ENCODE measurements around the gene CPT1B.
"Not testable (repeated sequence)": the region's sequence is repeated elsewhere in the genome, so short reads cannot be mapped to it uniquely, and the experiment has no call there.

Gene CPT1B

GRCh38 chr22:50521710-50522109, 56.5 kb downstream of the CPT1B start:
- no CpG with 5 or more reads among the region's 10 CpGs for WGBS, 2 donors (ENCODE audit: extremely low coverage in 2 of 2, insufficient read length in 2 of 2, insufficient replicate concordance in 1 of 2)
- no peak overlapping the region for H2BK5ac ChIP-seq (ENCODE audit: low read length)
- H2AFZ ChIP-seq (ENCODE audit: low read length) = no peak overlapping the region

GRCh38 chr22:50520826-50521453, 57.3 kb downstream of the CPT1B start:
- H3K4me2 ChIP-seq (ENCODE audit: insufficient read depth, low read length, poor library complexity, severe bottlenecking) = no peak overlapping the region
- H2BK12ac ChIP-seq (ENCODE audit: low read length) = no peak overlapping the region
- peaks cover 5 to 9% of the 10 kb centered on the region in 2 donors for H3K4me1 ChIP-seq (ENCODE audit: control insufficient read depth in 2 of 2, insufficient read depth in 1 of 2, low read depth in 1 of 2, low read length in 2 of 2)
- no peak overlapping the region for H3K23ac ChIP-seq (ENCODE audit: low read depth, low read length, poor library complexity)
- H2AFZ ChIP-seq (ENCODE audit: low read length) = no peak overlapping the region
- H2AK5ac ChIP-seq (ENCODE audit: low read depth, low read length) = no peak overlapping the region
- DNase-seq (ENCODE audit: low spot score) = no peak
- H3K4ac ChIP-seq (ENCODE audit: low read length) = no peak overlapping the region
- H2BK15ac ChIP-seq (ENCODE audit: low read length) = no peak overlapping the region
- H2BK5ac ChIP-seq (ENCODE audit: low read length) = no peak overlapping the region
- WGBS, 2 donors (ENCODE audit: extremely low coverage in 2 of 2, insufficient read length in 2 of 2, insufficient replicate concordance in 1 of 2) = no CpG with 5 or more reads among the region's 13 CpGs
- no peak overlapping the region for H4K91ac ChIP-seq (ENCODE audit: low read depth, low read length, poor library complexity)
- H3K9me3 ChIP-seq (replicated peaks in 1 of 2; ENCODE audit: control insufficient read depth in 2 of 2, insufficient read depth in 1 of 2, low read depth in 1 of 2, low read length in 2 of 2) = no peaks in the 10 kb centered on the region
- H3K4me3 ChIP-seq (ENCODE audit: low read length in 2 of 2) = peak overlapping the region in 1 of 2 donors; percentile 34
- no peak overlapping the region for H3K27ac ChIP-seq (replicated peaks; ENCODE audit: low read length)
- H3K14ac ChIP-seq (ENCODE audit: low read length) = peak overlapping the region; percentile 56
- H3K18ac ChIP-seq (ENCODE audit: low read length) = no peak overlapping the region
- H3K27me3 ChIP-seq (ENCODE audit: control insufficient read depth in 3 of 3, insufficient read depth in 3 of 3, low read depth in 1 of 3, low read length in 3 of 3) = no peaks in the 10 kb centered on the region
- H4K8ac ChIP-seq (ENCODE audit: low read depth, low read length) = peak overlapping the region; percentile 3
- H3K9ac ChIP-seq (ENCODE audit: low read depth, low read length, poor library complexity) = no peak overlapping the region
- no peak overlapping the region for H2BK120ac ChIP-seq (ENCODE audit: low read depth, low read length)
- peaks cover 64 to 82% of the 10 kb centered on the region in 2 donors for H3K36me3 ChIP-seq (replicated peaks in 1 of 2; ENCODE audit: control insufficient read depth in 2 of 2, insufficient read depth in 2 of 2, low read length in 2 of 2)
- H3K79me1 ChIP-seq (ENCODE audit: low read depth, low read length) = peaks cover 22% of the 10 kb centered on the region

More at GRCh38 chr22:50521710-50522109, 56.5 kb downstream of the CPT1B start:
- H4K91ac ChIP-seq (ENCODE audit: low read depth, low read length, poor library complexity) = no peak overlapping the region
- no peak overlapping the region for H3K23ac ChIP-seq (ENCODE audit: low read depth, low read length, poor library complexity)
- no peak overlapping the region for H2BK15ac ChIP-seq (ENCODE audit: low read length)
- H3K4ac ChIP-seq (ENCODE audit: low read length) = no peak overlapping the region
- H3K36me3 ChIP-seq (replicated peaks in 1 of 2; ENCODE audit: control insufficient read depth in 2 of 2, insufficient read depth in 2 of 2, low read length in 2 of 2) = peaks cover 61 to 75% of the 10 kb centered on the region in 2 donors
- no peaks in the 10 kb centered on the region for H3K27me3 ChIP-seq (ENCODE audit: control insufficient read depth in 3 of 3, insufficient read depth in 3 of 3, low read depth in 1 of 3, low read length in 3 of 3)
- H3K9me3 ChIP-seq (replicated peaks in 1 of 2; ENCODE audit: control insufficient read depth in 2 of 2, insufficient read depth in 1 of 2, low read depth in 1 of 2, low read length in 2 of 2) = no peaks in the 10 kb centered on the region
- no peak overlapping the region for H4K8ac ChIP-seq (ENCODE audit: low read depth, low read length)
- H2BK12ac ChIP-seq (ENCODE audit: low read length) = no peak overlapping the region
- H2AK5ac ChIP-seq (ENCODE audit: low read depth, low read length) = no peak overlapping the region
- H3K4me2 ChIP-seq (ENCODE audit: insufficient read depth, low read length, poor library complexity, severe bottlenecking) = no peak overlapping the region
- no peak overlapping the region for H2BK120ac ChIP-seq (ENCODE audit: low read depth, low read length)
- H3K27ac ChIP-seq (replicated peaks; ENCODE audit: low read length) = no peak overlapping the region
- peaks cover 17% of the 10 kb centered on the region for H3K79me1 ChIP-seq (ENCODE audit: low read depth, low read length)
- H3K14ac ChIP-seq (ENCODE audit: low read length) = no peak overlapping the region
- peaks cover 7 to 10% of the 10 kb centered on the region in 2 donors for H3K4me1 ChIP-seq (ENCODE audit: control insufficient read depth in 2 of 2, insufficient read depth in 1 of 2, low read depth in 1 of 2, low read length in 2 of 2)
- no peak overlapping the region for H3K4me3 ChIP-seq (ENCODE audit: low read length in 2 of 2)
- no peak overlapping the region for H3K18ac ChIP-seq (ENCODE audit: low read length)
- DNase-seq (ENCODE audit: low spot score) = no peak
- H3K9ac ChIP-seq (ENCODE audit: low read depth, low read length, poor library complexity) = no peak overlapping the region

GRCh38 chr22:50520184-50520583, 58.0 kb downstream of the CPT1B start:
- not testable (repeated sequence) for H3K14ac ChIP-seq (ENCODE audit: low read length); H2AFZ ChIP-seq (ENCODE audit: low read length); H2BK15ac ChIP-seq (ENCODE audit: low read length); H3K9ac ChIP-seq (ENCODE audit: low read depth, low read length, poor library complexity); H3K4me3 ChIP-seq (ENCODE audit: low read length in 2 of 2); H3K4me1 ChIP-seq (ENCODE audit: control insufficient read depth in 2 of 2, insufficient read depth in 1 of 2, low read depth in 1 of 2, low read length in 2 of 2); H3K18ac ChIP-seq (ENCODE audit: low read length); H3K4ac ChIP-seq (ENCODE audit: low read length); H3K27me3 ChIP-seq (ENCODE audit: control insufficient read depth in 3 of 3, insufficient read depth in 3 of 3, low read depth in 1 of 3, low read length in 3 of 3); H2BK120ac ChIP-seq (ENCODE audit: low read depth, low read length); DNase-seq (ENCODE audit: low spot score); H2AK5ac ChIP-seq (ENCODE audit: low read depth, low read length); H4K91ac ChIP-seq (ENCODE audit: low read depth, low read length, poor library complexity); H4K8ac ChIP-seq (ENCODE audit: low read depth, low read length); H2BK5ac ChIP-seq (ENCODE audit: low read length); H3K23ac ChIP-seq (ENCODE audit: low read depth, low read length, poor library complexity); H2BK12ac ChIP-seq (ENCODE audit: low read length); H3K9me3 ChIP-seq (replicated peaks in 1 of 2; ENCODE audit: control insufficient read depth in 2 of 2, insufficient read depth in 1 of 2, low read depth in 1 of 2, low read length in 2 of 2); H3K4me2 ChIP-seq (ENCODE audit: insufficient read depth, low read length, poor library complexity, severe bottlenecking); H3K27ac ChIP-seq (replicated peaks; ENCODE audit: low read length)
- H3K36me3 ChIP-seq (replicated peaks in 1 of 2; ENCODE audit: control insufficient read depth in 2 of 2, insufficient read depth in 2 of 2, low read length in 2 of 2) = peaks cover 64 to 86% of the 10 kb centered on the region in 2 donors
- peaks cover 22% of the 10 kb centered on the region for H3K79me1 ChIP-seq (ENCODE audit: low read depth, low read length)
- no CpG with 5 or more reads among the region's 8 CpGs for WGBS, 2 donors (ENCODE audit: extremely low coverage in 2 of 2, insufficient read length in 2 of 2, insufficient replicate concordance in 1 of 2)

- H3K4me1 ChIP-seq (ENCODE audit: control insufficient read depth in 2 of 2, insufficient read depth in 1 of 2, low read depth in 1 of 2, low read length in 2 of 2) = peaks cover 0 to under 1% of the 10 kb centered on the region in 2 donors
- H3K27ac ChIP-seq (replicated peaks; ENCODE audit: low read length) = no peak overlapping the region
- H2BK5ac ChIP-seq (ENCODE audit: low read length) = no peak overlapping the region
- no peak overlapping the region for H2BK15ac ChIP-seq (ENCODE audit: low read length)
- H4K91ac ChIP-seq (ENCODE audit: low read depth, low read length, poor library complexity) = no peak overlapping the region
- no peak overlapping the region for H3K4me3 ChIP-seq (ENCODE audit: low read length in 2 of 2)
- no peak overlapping the region for H2AK5ac ChIP-seq (ENCODE audit: low read depth, low read length)
- no peak overlapping the region for H4K8ac ChIP-seq (ENCODE audit: low read depth, low read length)
- no peaks in the 10 kb centered on the region for H3K9me3 ChIP-seq (replicated peaks in 1 of 2; ENCODE audit: control insufficient read depth in 2 of 2, insufficient read depth in 1 of 2, low read depth in 1 of 2, low read length in 2 of 2)
- H2BK120ac ChIP-seq (ENCODE audit: low read depth, low read length) = no peak overlapping the region
- no peak overlapping the region for H3K4me2 ChIP-seq (ENCODE audit: insufficient read depth, low read length, poor library complexity, severe bottlenecking)
- no CpG with 5 or more reads among the region's 8 CpGs for WGBS, 2 donors (ENCODE audit: extremely low coverage in 2 of 2, insufficient read length in 2 of 2, insufficient replicate concordance in 1 of 2)
- no peak overlapping the region for H3K18ac ChIP-seq (ENCODE audit: low read length)
- H2AFZ ChIP-seq (ENCODE audit: low read length) = no peak overlapping the region
- DNase-seq (ENCODE audit: low spot score) = no peak
- H3K9ac ChIP-seq (ENCODE audit: low read depth, low read length, poor library complexity) = no peak overlapping the region
- H3K79me1 ChIP-seq (ENCODE audit: low read depth, low read length) = peaks cover 24% of the 10 kb centered on the region
- H3K4ac ChIP-seq (ENCODE audit: low read length) = no peak overlapping the region
- H3K14ac ChIP-seq (ENCODE audit: low read length) = no peak overlapping the region
- no peak overlapping the region for H2BK12ac ChIP-seq (ENCODE audit: low read length)
- no peaks in the 10 kb centered on the region for H3K27me3 ChIP-seq (ENCODE audit: control insufficient read depth in 3 of 3, insufficient read depth in 3 of 3, low read depth in 1 of 3, low read length in 3 of 3)
- no peak overlapping the region for H3K23ac ChIP-seq (ENCODE audit: low read depth, low read length, poor library complexity)
- peaks cover 67 to 86% of the 10 kb centered on the region in 2 donors for H3K36me3 ChIP-seq (replicated peaks in 1 of 2; ENCODE audit: control insufficient read depth in 2 of 2, insufficient read depth in 2 of 2, low read length in 2 of 2)
Measured at GRCh38 chr22:50519151-50519550, 59.1 kb downstream of the CPT1B start.
